HG02642 (cell line): ENCODE results near the gene POU5F1.

Source experiments
- ATAC-seq: cut with Tn5 transposase; IDR thresholded peaks from one replicate; pipeline ENCODE4 v1.9.1; 2021; ENCODE audit warnings: mild to moderate bottlenecking; ENCODE audit not compliant: unreplicated experiment, poor library complexity

Gene POU5F1

DNA sequence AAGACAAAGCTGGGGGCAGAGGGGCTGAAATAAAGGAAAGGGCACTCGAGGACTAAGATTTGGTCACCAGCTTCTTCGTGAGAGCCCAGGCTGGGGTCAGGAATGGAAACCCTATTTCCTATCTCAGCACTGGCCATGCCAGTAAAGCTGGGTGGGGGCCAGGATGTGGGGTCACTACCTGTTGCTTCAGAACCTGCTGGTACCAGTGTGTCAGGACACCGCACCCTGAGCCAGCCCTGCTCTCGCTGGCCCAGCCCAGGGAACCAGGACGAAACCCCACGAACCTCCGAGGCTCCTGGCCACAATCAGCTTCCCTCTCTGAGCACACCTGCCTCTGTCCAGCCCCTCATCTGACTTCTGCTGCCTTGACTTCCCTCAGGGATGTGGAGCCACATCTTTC is 52.3 kb downstream of the POU5F1 start:
- ATAC-seq, result no peak

DNA sequence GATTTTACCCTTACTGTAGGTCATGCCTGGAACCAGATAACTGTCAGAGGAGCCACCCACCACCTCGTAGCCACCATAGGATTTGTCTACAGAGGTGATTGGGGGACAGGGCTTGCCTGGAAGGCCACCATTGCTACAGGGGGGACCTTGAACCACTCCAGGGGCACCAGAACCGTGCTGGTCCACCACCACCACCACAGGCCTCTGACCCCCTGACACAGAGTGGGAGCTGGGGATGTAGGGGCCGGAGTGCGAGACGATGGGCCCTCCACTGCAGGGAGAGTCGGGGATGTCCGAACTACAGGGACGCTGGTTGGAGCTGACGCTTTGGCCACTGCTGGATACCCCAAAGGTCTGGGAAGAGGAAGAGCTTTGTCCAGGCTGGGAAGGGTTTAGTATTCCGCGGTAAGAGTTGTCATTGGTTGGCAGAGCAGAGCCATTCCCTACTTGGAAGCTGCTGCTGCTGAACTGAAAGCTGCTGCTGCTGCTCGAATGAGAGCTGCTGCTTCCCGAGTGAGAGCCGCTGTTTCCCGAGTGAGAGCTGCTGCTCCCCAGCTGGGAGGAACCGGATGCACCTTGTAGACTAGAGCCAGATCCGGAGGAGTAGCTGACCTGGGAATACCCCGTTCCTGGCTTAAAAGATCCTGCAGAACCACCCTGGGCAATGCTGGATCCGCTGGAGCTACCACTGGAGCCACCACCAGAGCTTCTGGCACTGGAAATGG is 53.7 kb downstream of the POU5F1 start:
- no peak for ATAC-seq

DNA sequence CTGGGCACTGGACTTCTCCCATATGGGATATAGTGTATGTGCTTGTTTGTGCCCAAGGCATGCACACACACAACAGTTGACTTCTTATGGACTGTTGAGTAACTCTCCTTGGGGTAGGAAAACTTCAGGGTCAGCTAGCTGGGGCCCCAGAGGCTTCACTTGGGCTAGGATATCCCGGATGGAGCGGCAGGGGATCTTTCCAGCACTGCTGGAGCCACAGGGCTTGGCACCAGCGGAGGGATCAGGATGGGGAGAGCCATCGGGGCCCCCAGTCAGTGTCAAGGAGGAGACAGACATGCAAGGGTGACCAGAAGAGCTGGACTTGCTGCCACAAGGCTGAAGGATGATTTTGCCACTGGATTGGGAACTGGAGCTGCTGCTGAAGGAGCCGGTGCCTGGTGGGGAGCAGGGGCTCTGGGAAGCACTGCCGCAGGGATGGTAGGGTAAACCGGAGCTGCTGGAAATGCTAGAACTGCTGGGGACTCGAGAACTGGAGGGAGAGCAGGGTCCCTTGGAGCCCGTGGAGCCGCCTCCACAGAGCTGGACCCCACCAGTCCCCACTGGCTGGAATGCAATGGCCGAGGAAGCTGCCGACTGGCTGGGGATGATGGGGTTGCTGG is 54.4 kb downstream of the POU5F1 start:
- ATAC-seq, result no peak

DNA sequence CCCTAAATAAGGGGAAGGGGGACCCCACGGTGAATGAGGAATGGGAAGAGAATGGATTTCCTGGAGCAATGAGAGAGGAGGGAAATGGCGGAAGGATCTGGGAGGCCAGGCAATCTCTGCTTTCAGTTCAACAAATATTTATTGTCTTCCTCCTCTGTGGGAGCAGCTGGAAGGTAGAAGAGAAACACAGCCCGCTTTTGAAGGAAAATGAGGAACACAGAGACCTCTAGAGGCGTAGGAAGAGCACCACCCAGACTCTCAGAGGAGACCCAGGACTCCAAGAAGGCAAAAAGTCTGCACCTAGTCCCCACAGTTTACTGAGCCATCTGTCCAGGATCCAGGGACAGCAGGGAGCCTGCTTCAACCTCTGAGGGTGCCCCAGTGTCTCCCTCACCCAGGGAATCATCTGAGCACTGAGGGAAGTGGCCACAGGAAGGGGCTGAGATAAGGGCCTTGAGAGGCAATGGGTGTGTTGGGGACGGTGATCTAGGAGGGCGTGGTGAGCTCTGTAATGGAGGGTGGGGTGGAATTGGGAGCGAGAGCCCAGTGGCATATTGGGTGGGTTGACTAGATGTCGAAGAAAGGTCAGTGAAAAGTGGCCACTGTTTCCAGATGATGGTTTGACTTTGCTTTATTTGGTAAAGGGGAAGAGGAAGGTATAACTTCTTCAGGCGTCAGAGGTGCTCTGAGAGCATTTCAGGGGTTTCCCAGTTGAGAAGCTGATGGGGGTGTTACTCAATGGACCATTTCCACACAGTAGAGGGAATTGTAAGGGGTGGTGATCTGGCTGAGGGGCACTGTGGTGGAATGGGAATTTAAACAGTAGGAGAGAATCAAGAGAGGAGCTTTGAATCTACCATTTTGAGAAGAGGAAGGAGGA is 55.3 kb downstream of the POU5F1 start:
- ATAC-seq, result no peak

DNA sequence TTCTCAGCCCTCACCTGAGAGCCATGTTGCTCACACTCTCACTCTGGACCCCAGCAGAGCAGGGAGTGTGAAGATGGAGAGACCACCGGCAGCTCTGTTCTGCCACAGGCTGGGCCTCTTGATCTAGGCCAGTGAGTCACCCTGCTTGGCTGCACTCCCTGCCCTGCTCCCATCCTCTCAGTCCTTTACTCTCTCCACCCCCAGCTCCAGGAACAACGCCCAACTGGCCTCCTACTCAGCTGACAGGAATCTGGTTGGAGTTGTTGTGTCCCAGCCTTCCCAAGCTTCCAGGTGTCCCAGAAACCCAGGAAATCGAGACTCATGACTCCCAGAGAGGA is 56.0 kb downstream of the POU5F1 start, which contains the start of gene PSORS1C1:
PSORS1C1 (plus strand) TSS at position 260 of the 338 bp plus-strand sequence. CDS start 14,833 bp downstream, outside the sequence.
- no peak for ATAC-seq
